ENCODE results near the gene TSC2. TPM values are rescaled to one million over a fixed set of nuclear protein-coding genes. Genes with fewer than 3 reads are reported as not detected.

Gene TSC2
- total and polyA plus RNA-seq, 2 donors (not counting 3 experiments of a cell fraction or from before 2014, with no cell fraction given): 87.9 to 144 TPM

DNA sequence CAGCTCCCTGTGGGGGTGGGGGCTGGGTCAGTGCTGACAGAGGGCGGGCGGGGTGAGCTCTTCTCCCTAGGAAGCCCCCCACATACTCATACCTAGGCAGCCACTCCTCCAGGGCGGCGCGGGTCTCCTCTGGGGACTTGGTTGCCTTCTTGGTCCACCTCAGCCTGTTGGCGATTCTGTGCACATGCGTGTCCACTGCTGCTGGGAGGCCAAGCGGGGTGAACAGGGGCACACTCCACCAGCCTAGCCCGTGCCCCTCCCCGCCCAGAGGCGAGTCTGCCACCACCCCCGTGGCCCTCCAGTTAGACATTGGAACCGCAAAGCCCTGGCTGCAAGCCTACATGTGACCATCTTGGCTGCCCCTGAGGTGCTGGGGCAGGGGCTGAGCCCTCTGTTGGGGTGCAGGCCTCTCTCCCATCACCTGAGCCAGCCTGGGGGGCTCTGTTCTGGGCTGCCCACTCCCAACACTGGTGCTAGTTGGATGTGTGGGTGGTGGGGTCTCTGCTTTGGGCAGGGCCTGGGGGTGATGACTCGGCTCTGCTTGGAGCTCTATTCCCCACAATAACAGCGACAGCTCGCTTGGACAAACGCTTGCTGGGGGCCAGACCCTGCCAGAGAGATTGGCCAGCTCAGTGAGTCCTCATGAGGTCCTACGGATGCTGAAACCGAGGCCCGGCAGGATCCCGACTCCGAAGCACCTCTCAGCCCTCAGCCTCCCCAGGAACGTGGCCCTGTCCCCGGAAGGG is 7.6 kb upstream of the TSC2 start:
- POLR2A ChIA-PET: interaction anchor here (1.0 kb wide), 1 partner anchor 115 kb away, joined by 3 read pairs; the partner anchor contains the start of gene TRAF7
- H3K4me1 ChIP-seq (ENCODE audit: control insufficient read depth, extremely low read depth, insufficient read depth, low read length): peaks cover 29% of the 10 kb centered on the region

DNA sequence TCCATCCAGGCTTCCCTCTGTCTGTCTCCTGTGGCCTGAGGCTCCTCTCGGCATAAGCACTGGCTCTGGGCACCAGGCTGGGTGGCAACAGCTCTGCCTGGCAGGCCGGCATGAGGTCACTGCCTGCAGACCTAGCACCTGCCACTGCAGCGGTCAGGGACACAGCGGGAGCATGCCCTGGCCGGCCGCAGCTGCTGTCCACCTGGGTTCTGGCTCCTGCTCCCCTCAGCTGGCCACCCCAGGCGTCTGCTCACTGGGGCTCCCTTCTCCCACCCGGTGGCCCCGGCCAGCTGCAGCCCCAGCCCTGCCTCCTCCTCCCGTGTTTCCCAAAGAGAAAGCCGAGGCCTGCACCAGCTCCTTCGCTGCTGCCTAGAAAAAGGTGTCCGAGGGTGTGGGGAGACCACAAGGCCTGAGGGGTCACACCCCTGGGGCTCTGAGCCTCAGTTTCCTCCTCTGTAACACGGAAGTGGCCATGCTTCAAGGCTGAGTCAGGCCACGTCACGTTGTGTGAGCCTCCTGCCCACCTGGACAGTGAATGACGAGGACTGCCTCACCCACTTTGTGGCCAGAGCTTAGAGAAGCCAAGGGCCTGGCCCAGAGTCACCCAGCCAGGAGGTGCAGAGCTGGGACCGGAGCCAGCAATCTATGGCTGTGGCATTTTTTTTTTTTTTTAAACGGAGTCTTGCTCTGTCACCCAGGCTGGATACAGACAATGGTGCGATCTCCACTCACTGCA is 6.8 kb upstream of the TSC2 start:
- Histone ChIP-seq H3K27me3 (ENCODE audit: control insufficient read depth in 2 of 2, insufficient read depth in 2 of 2, low read length in 2 of 2) (no peaks in the 10 kb centered on the region), H3K4me1 (ENCODE audit: control insufficient read depth, extremely low read depth, insufficient read depth, low read length) (peaks cover 22% of the 10 kb centered on the region), H2AFZ (ENCODE audit: low read depth, low read length) (no peak overlapping the region), H3K79me2 (ENCODE audit: control insufficient read depth, insufficient read depth, low read length) (no peaks in the 10 kb centered on the region), H3K9me3 (replicated peaks; ENCODE audit: control insufficient read depth, insufficient read depth, low read length) (no peaks in the 10 kb centered on the region), H3K9me1 (replicated peaks; ENCODE audit: control insufficient read depth, extremely low read depth, insufficient read depth, low read length) (no peaks in the 10 kb centered on the region), H3K27ac (ENCODE audit: insufficient read depth, low read depth, low read length) (no peak overlapping the region), H3K36me3 (ENCODE audit: control insufficient read depth in 2 of 2, extremely low read depth in 1 of 2, insufficient read depth in 2 of 2, low read length in 2 of 2) (peaks cover 0 to 10% of the 10 kb centered on the region in 2 experiments), H3K4me3 (replicated peaks in 1 of 3; ENCODE audit: insufficient read depth in 1 of 3, low read depth in 1 of 3, low read length in 3 of 3) (no peak overlapping the region), H4K20me1 (replicated peaks; ENCODE audit: control insufficient read depth, extremely low read depth, insufficient read depth, low read length) (no peaks in the 10 kb centered on the region), H3K4me2 (ENCODE audit: insufficient read depth, low read length) (no peak overlapping the region), H3K9ac (replicated peaks; ENCODE audit: extremely low read depth, insufficient read depth, low read length) (no peak overlapping the region)
- BruUV-seq (replicated peaks): no TSS peak
- TF ChIP-seq FOS (IDR thresholded peaks at IDR 0.05; ENCODE audit: borderline replicate concordance, insufficient read depth, low read length): no peak
- dilution Hi-C loops (cut with MboI; ENCODE audit: extremely low pct_ligation_motif_present, low sequenced_read_pairs): loop anchor here (25.0 kb wide), 1 partner anchor 121 kb away; the partner anchor contains the start of gene TRAF7
- DNase-seq (ENCODE audit: low read depth, low spot score) (no peak), FAIRE-seq (no peak)
- ChIA-PET POLR2A (interaction anchor here (0.7 to 1.0 kb wide), 2 partner anchors 114 to 163 kb away, joined by 3 read pairs; partner anchors contain the start of gene TRAF7), CTCF (interaction anchor here (0.9 to 1.2 kb wide), 2 partner anchors 18 to 100 kb away, joined by 3 to 5 read pairs; no protein-coding TSS in a partner anchor)
- intact Hi-C loops (cut with micrococcal nuclease): no loop called here

More for the DNA sequence above, 7.6 kb upstream of the TSC2 start:
- no TSS peak for BruUV-seq (replicated peaks)
- no peaks in the 10 kb centered on the region for H3K9me3 ChIP-seq (replicated peaks; ENCODE audit: control insufficient read depth, insufficient read depth, low read length)
- TF ChIP-seq, protein P1, sequence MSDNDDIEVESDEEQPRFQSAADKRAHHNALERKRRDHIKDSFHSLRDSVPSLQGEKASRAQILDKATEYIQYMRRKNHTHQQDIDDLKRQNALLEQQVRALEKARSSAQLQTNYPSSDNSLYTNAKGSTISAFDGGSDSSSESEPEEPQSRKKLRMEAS (IDR thresholded peaks at IDR 0.05; ENCODE audit: insufficient read depth, insufficient read length): no peak
- TF ChIP-seq POLR2AphosphoS5 (IDR thresholded peaks at IDR 0.05; ENCODE audit: insufficient read depth, low read depth, low read length) (peak; percentile 11), JUN (IDR thresholded peaks at IDR 0.05; ENCODE audit: borderline replicate concordance, insufficient read depth, insufficient read length, low read depth) (no peak), MYC (IDR thresholded peaks at IDR 0.05; ENCODE audit: low read depth, low read length) (no peak)
- no peaks in the 10 kb centered on the region for H4K20me1 ChIP-seq (replicated peaks; ENCODE audit: control insufficient read depth, extremely low read depth, insufficient read depth, low read length)
- FAIRE-seq: no peak
- DNase-seq (ENCODE audit: low read depth, low spot score): no peak
- no peaks in the 10 kb centered on the region for H3K79me2 ChIP-seq (ENCODE audit: control insufficient read depth, insufficient read depth, low read length)
- CTCF ChIA-PET: interaction anchor here (0.9 to 1.2 kb wide), 3 partner anchors 17 to 100 kb away, joined by 3 to 5 read pairs (median 3); no protein-coding TSS in a partner anchor
- no peak overlapping the region for H3K4me2 ChIP-seq (ENCODE audit: insufficient read depth, low read length)
- no peak overlapping the region for H3K9ac ChIP-seq (replicated peaks; ENCODE audit: extremely low read depth, insufficient read depth, low read length)
- dilution Hi-C loops (cut with MboI; ENCODE audit: extremely low pct_ligation_motif_present, low sequenced_read_pairs): loop anchor here (25.0 kb wide), 1 partner anchor 122 kb away; the partner anchor contains the start of gene TRAF7
- H2AFZ ChIP-seq (ENCODE audit: low read depth, low read length): no peak overlapping the region
- intact Hi-C loops (cut with micrococcal nuclease): no loop called here
- peaks cover 0 to 10% of the 10 kb centered on the region in 2 experiments for H3K36me3 ChIP-seq (ENCODE audit: control insufficient read depth in 2 of 2, extremely low read depth in 1 of 2, insufficient read depth in 2 of 2, low read length in 2 of 2)
- no peaks in the 10 kb centered on the region for H3K27me3 ChIP-seq (ENCODE audit: control insufficient read depth in 2 of 2, insufficient read depth in 2 of 2, low read length in 2 of 2)
- H3K9me1 ChIP-seq (replicated peaks; ENCODE audit: control insufficient read depth, extremely low read depth, insufficient read depth, low read length): no peaks in the 10 kb centered on the region
- no peak overlapping the region for H3K4me3 ChIP-seq (replicated peaks in 1 of 3; ENCODE audit: insufficient read depth in 1 of 3, low read depth in 1 of 3, low read length in 3 of 3)
- H3K27ac ChIP-seq (ENCODE audit: insufficient read depth, low read depth, low read length): no peak overlapping the region

Measured in endothelial cell of umbilical vein (primary cell).